ENCODE results near the gene MMP14.
A peak's percentile ranks its signal among the peaks of the same experiment; 100 is the strongest.
"Not testable (repeated sequence)": the region's sequence is repeated elsewhere in the genome, so short reads cannot be mapped to it uniquely, and the experiment has no call there.

MMP14 gene

DNA sequence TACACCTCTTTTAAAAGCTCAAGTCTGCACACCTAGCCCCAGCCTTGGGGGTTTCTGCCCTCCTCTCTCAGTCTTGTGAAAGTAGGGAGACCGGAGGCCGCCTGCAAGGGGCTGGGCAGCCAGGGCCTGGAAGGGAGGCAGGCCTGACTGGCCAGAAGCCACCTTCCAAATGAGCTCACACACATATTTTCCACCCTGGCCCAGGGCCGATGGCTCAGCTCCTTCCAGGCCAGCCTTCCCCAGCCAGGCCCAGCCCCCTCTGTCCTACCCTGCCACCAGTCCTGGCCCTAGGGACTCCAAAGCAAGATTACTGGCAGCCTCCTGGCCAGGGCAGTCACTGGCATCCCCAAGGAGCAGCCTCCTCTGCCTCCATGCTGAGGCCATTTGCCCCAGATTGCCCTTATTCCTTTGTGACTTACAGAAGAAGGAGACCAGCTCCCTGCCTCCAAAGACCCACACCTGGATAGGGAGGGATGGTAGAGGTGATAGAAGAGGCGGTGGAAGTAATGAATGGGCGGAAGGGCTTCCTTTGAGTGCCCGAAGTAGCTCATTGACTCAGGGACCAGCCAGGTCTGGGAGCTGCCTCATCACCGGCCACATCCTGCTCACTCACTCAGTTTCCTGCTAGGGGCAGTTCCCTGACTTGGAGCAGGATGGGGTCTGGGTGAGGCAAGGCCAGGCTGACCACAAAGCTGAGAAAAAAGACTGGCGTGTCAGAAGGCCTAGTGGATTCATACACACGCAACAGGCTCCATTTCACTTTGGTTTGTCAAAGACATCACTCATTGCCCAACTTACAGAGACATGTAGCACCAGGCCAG, 14.8 kb downstream of the MMP14 start:
- TF ChIP-seq, protein P1, sequence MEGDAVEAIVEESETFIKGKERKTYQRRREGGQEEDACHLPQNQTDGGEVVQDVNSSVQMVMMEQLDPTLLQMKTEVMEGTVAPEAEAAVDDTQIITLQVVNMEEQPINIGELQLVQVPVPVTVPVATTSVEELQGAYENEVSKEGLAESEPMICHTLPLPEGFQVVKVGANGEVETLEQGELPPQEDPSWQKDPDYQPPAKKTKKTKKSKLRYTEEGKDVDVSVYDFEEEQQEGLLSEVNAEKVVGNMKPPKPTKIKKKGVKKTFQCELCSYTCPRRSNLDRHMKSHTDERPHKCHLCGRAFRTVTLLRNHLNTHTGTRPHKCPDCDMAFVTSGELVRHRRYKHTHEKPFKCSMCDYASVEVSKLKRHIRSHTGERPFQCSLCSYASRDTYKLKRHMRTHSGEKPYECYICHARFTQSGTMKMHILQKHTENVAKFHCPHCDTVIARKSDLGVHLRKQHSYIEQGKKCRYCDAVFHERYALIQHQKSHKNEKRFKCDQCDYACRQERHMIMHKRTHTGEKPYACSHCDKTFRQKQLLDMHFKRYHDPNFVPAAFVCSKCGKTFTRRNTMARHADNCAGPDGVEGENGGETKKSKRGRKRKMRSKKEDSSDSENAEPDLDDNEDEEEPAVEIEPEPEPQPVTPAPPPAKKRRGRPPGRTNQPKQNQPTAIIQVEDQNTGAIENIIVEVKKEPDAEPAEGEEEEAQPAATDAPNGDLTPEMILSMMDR (IDR thresholded peaks at IDR 0.05) = no peak
- Histone ChIP-seq H3K4me3 (peak overlapping the region in 1 of 2 donors; percentile 11), H3K9me3 (no peaks in the 10 kb centered on the region), H3K27me3 (no peaks in the 10 kb centered on the region), H3K4me1 (peaks cover 13 to 74% (median 71%) of the 10 kb centered on the region in 4 donors), H3K36me3 (peaks cover 2 to 10% (median 10%) of the 10 kb centered on the region in 3 donors), H3K27ac (peak overlapping the region; percentile 92 to 97)
- peak; percentile 94 to 98 for DNase-seq
- intact Hi-C loops (cut with DNase I; ENCODE audit: low total_unique reads) = loop anchor here (10.0 kb wide), 1 partner anchor 296 kb away; no protein-coding TSS in a partner anchor

DNA sequence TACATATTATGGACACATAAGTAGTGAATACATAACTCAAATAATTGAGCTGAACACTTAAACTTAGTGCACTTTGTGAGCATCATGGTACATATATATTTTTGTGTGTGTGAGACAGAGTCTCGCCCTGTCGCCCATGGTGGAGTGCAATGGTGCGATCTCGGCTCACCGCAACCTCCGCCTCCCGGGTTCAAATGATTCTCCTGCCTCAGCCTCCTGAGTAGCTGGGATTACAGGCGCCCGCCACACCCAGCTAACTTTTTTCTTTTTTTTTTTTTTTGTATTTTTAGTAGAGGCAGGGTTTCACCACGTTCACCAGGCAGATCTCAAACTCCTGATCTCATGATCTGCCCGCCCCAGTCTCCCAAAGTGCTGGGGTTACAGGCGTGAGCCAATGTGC, 15.8 kb downstream of the MMP14 start:
- Histone ChIP-seq H3K27ac (peak overlapping the region; percentile 92 to 97), H3K4me1 (peaks cover 6 to 63% (median 61%) of the 10 kb centered on the region in 4 donors)
- not testable (repeated sequence) for H3K36me3 ChIP-seq, H3K4me3 ChIP-seq, DNase-seq, H3K9me3 ChIP-seq, H3K27me3 ChIP-seq
- intact Hi-C loops (cut with DNase I; ENCODE audit: low total_unique reads) = loop anchor here (2.0 to 10.0 kb wide), 2 partner anchors 15 to 297 kb away; partner anchors contain the start of gene MMP14

GRCh38 chr14:22852599-22852939, 16.2 kb downstream of the MMP14 start:
- intact Hi-C loops (cut with DNase I; ENCODE audit: low total_unique reads) = loop anchor here (2.0 to 10.0 kb wide), 2 partner anchors 16 to 298 kb away; partner anchors contain the start of gene MMP14
- TF ChIP-seq, protein P1 (IDR thresholded peaks at IDR 0.05) = no peak
- no peak for DNase-seq
- Histone ChIP-seq H3K4me3 (no peak overlapping the region), H3K9me3 (no peaks in the 10 kb centered on the region), H3K36me3 (no peaks in the 10 kb centered on the region), H3K4me1 (peaks cover 5 to 59% (median 57%) of the 10 kb centered on the region in 4 donors), H3K27me3 (no peaks in the 10 kb centered on the region), H3K27ac (peak overlapping the region; percentile 92 to 97)

GRCh38 chr14:22852940-22853767, 16.8 kb downstream of the MMP14 start:
- intact Hi-C loops (cut with DNase I; ENCODE audit: low total_unique reads) = loop anchor here (1.0 to 10.0 kb wide), 3 partner anchors 16 to 298 kb away; partner anchors contain the start of gene MMP14

GRCh38 chr14:22854296-22854695, 17.9 kb downstream of the MMP14 start:
- H3K27me3 ChIP-seq, H3K36me3 ChIP-seq, H3K27ac ChIP-seq, H3K4me3 ChIP-seq, H3K9me3 ChIP-seq: not testable (repeated sequence)
- intact Hi-C loops (cut with DNase I; ENCODE audit: low total_unique reads) = loop anchor here (10.0 kb wide), 1 partner anchor 299 kb away; no protein-coding TSS in a partner anchor
- peaks cover 5 to 55% (median 43%) of the 10 kb centered on the region in 4 donors for H3K4me1 ChIP-seq
- DNase-seq = peak in 1 of 2 donors; percentile 43

More at GRCh38 chr14:22852940-22853767, 16.8 kb downstream of the MMP14 start:
- Histone ChIP-seq H3K27me3 (no peaks in the 10 kb centered on the region), H3K9me3 (no peaks in the 10 kb centered on the region), H3K27ac (peak overlapping the region; percentile 92 to 97), H3K36me3 (no peaks in the 10 kb centered on the region), H3K4me1 (peaks cover 5 to 55% (median 52%) of the 10 kb centered on the region in 4 donors), H3K4me3 (peak overlapping the region; percentile 28 to 42)
- peak; percentile 94 to 95 for DNase-seq
- TF ChIP-seq, protein P1 (IDR thresholded peaks at IDR 0.05) = peak; percentile 81 to 96

- no peaks in the 10 kb centered on the region for H3K27me3 ChIP-seq
- H3K4me1 ChIP-seq = peaks cover 5 to 53% (median 34%) of the 10 kb centered on the region in 4 donors
- H3K27ac ChIP-seq = no peak overlapping the region
- intact Hi-C loops (cut with DNase I; ENCODE audit: low total_unique reads) = loop anchor here (10.0 kb wide), 1 partner anchor 300 kb away; no protein-coding TSS in a partner anchor
- DNase-seq = peak in 1 of 2 donors; percentile 57
- no peaks in the 10 kb centered on the region for H3K9me3 ChIP-seq
- TF ChIP-seq, protein P1 (IDR thresholded peaks at IDR 0.05) = no peak
- no peaks in the 10 kb centered on the region for H3K36me3 ChIP-seq
- no peak overlapping the region for H3K4me3 ChIP-seq
These were observed 18.8 kb downstream of the MMP14 start for GRCh38 chr14:22854963-22855724.
